NCI-H82 (cell line): ENCODE measurements around the gene CFDP1.
"Not testable (repeated sequence)": the region's sequence is repeated elsewhere in the genome, so short reads cannot be mapped to it uniquely, and the experiment has no call there.

ENCODE experiments used
- DNase-seq: peaks from one replicate; lab custom pipeline; 2025; lab: John Stamatoyannopoulos, UW

CFDP1 gene

DNA sequence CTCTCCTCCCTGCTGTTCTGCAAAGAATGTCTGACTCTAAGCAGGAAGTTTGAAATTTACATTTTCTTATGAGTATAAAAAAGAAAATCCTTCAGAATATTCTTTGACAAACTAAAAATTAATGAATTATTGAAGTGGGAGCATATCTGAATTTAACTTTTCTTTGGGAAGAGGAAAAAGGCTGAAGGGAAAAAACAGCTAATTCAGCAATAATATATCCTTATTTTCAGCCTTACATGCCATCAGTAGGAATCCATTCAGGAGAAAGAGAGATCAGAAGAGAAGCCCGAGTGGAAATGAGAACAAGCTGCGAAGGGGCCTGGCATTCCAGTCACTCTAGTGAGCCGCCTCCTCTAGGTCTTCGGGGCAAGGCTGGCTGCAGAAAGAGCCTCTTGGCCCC is 140.1 kb downstream of the CFDP1 start:
- no peak for DNase-seq

DNA sequence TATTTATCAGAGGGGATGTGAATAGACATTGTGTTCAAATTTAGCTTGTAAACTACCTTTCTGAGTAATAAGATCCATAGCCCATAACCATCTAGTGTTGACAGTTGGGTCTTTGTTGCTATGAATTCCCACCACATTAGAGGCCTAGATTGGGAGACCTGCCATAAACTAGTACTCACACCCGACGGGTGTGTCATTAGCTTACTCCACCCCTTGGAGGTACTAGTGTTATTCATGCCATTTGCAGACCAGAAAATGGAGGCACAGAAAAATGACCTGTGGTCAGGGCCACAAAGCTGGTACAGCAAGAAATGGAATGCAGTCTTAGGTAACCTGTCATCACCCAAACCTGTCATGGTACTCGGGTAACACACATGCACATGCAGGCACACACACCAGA is 140.6 kb downstream of the CFDP1 start:
- DNase-seq, result no peak

DNA sequence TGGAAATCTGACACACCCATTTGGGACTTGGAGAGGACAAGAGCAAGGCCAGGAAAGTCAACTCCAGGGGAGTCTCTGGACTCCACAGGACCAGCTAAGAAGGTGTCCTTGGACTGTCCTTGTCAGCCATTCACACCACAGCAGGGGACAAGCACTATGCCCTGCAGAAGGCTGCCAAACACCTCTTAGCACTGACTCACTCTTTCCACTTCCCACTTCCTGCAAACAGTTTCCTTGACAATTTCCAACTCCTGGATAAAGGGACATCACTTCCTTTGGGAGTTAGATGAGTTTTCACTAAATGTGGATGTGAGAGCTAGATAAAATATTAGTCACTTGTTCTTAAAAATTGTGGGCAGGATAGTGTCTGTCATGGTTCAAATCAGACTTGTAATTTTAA is 144.1 kb downstream of the CFDP1 start:
- DNase-seq, result no peak

DNA sequence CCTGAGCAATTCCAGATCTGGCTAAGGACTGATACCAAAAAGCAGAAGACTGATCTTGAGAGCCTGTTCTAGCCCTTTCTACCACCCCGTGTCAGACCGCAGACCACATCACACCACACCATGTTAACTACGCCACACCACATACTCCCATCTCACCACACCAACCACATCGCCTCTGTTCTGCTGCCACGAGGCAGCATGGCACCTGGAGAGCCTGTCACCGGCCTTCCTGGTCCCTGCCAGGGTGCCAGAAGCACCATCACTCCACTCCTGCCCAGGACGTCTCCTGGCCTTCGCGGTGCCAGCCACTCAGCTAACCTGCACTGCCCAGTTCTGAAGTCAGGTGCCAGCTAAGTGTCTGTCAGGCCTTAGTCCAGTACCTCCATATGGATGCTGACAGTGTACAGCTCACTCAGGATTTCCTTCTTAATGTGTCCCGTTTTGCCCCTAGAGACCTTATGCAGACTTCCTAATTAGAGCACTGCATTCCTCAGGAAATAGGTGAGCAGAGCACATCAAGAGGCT is 144.6 kb downstream of the CFDP1 start:
- DNase-seq, result no peak

DNA sequence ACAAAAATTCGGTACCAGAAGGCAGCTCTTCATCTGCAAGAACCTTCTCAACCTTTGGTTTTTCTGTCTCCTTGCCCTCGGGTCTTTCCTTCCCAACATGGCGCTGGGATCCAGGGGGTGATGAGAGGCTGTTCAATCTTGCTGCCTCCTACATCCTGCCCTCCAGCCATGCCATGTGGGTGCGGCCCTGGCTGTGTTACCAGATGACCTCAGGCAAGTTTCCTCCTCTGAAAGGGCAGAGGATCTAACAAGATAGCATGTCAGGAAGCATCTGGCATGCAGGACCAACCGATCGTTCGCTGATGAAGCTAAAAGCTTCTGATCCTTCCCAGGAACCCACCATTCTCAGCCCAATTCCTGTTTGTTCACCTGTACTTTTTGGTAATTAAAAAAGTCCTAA is 145.1 kb downstream of the CFDP1 start:
- no peak for DNase-seq

DNA sequence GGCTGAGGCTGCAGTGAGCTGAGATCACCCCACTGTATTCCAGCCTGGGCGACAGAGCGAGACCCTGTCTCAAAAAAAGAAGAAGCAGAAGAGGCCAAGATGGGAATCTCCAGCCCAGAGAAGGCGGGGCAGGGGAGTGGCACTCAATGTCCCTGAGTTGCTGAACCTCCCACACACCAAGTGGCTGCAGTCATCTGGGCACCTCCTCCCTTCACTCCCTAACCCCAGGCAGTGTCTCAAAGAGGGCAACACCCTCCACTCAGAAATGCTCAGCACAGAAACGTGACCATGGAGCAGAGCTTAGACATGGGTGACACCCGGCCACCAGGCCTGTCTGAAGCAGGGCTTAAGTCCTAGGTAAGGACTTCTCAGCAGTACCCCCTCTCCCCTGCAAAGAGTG is 145.6 kb downstream of the CFDP1 start:
- no peak for DNase-seq

DNA sequence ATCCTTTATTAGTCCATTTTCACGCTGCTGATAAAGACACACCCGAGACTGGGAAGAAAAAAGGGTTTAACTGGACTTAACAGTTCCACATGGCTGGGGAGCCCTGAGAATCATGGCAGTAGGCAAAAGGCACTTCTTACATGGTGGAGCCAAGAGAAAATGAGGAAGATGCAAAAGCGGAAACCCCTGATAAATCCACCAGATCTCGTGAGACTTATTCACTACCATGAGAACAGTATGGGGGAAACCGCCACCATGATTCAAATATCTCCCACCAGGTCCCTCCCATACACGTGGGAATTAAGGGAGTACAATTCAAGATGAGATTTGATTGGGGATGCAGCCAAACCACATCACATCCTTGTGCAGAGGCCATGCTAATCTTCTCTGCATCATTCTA is 146.9 kb downstream of the CFDP1 start:
- DNase-seq, result no peak

DNA sequence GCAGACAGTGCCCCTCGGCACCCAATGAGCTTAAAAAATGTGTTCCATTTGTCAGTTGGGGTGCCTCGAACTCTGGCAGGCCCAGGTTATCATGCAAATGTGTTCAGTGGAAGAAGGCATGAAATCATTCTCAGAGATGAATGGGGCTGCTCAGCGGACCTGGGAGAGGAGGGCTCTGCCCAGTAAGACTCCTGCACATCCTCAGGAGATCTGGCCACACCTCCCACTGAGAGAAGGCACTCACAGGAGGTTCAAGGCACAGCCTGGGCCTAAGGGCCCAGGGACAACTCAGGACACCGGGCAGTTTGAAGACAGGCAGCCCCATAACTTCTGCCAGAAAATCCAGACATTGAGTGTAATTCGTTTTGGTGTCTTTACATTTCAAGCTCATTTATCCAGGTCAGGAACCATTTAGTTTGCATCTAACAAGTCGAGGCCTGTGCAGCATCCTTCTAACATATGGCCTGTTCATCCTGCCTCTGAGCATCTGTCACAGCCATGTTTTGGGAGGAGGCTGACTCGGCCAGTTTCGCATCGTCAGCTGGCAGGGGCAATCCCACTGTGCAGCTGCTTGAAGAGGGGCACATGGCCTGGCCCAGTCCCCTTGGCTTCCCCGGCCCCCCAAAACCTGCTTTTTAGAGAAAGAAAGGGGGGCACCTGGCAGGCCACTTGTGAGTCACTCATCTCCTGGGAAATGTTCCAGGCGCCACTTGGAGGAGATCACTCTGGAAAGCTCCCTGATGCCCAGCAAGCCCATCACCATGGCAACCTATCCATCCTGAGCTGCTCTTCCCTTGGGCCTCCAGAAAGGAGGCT is 150.6 kb downstream of the CFDP1 start:
- DNase-seq, result peak; percentile 65

DNA sequence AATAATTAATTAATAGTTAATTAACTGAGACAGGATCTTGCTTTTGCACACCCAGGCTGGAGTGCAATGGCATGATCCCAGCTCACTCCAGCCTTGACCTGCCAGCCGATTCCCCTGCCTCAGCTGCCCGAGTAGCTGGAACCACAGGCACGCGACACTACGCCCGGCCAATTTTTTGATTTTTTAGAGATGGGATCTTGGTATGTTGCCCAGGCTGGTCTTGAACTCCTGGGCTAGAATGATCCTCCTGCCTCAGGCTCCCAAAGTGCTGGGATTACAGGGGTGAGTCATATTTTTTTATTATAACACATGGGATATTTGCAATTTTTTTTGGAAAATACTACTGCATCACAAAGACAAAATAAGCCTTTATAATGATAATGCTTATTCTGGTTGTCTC is 151.5 kb downstream of the CFDP1 start:
- DNase-seq, result no peak

DNA sequence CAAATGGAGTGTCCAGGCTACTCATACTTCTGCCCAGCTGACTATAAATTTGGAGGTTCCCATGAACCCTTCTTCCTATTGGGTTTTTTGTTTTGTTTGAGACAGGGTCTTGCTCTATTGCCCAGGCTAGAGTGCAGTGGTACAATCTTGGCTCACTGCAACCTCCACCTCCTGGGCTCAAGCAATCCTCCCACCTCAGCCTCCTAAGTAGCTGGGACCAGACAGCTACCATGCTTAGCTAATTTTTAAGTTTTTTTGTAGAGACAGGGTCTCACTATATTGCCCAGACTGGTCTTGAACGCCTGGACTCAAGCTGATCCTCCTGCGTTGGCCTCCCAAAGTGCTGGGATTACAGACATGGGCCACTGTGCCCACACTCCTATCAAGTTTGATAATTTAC is 152.3 kb downstream of the CFDP1 start:
- DNase-seq, result not testable (repeated sequence)

DNA sequence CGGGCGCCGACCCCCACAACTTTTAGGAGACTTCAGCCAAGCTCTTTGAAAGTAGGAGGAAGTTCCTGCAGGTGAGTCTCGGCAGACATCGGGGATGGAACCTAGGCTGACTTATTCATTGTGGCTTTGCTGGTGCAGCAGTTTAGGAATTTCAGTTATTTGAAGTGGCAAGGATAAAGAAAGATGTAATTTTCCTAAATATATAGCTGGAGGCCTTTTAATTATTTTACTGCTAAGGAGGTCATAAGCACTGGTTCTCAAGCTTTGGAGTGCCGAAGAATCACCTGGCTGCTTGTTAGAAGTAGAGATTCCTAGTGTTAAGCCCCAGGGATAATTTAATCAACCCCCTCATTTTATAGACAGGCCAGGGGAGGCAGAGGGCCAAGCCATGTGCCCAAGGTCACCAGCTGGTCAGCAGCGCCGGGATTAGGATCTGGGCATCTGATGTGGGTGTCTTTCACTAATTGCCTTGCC is 152.9 kb downstream of the CFDP1 start:
- DNase-seq, result peak; percentile 48

DNA sequence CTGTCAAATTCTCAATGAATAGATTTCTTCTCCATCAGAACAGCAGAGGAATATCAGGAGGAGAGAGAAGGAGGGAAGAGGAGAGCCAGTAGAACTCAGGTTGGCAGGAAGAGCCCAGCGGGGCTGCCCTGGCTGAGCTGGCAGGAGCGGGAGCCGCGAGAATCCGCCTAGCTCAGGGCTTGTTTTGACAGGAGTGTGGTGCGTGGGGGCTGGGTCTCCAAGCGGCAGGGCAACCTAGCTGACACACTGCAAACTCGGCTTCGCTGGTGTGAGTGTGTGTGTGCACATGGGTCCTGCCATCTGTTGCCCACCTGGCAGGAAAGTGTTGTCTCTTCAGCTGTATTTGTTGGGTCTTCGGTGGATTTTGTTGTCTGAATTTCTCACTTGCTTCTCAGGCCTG is 154.0 kb downstream of the CFDP1 start:
- DNase-seq, result peak; percentile 70

DNA sequence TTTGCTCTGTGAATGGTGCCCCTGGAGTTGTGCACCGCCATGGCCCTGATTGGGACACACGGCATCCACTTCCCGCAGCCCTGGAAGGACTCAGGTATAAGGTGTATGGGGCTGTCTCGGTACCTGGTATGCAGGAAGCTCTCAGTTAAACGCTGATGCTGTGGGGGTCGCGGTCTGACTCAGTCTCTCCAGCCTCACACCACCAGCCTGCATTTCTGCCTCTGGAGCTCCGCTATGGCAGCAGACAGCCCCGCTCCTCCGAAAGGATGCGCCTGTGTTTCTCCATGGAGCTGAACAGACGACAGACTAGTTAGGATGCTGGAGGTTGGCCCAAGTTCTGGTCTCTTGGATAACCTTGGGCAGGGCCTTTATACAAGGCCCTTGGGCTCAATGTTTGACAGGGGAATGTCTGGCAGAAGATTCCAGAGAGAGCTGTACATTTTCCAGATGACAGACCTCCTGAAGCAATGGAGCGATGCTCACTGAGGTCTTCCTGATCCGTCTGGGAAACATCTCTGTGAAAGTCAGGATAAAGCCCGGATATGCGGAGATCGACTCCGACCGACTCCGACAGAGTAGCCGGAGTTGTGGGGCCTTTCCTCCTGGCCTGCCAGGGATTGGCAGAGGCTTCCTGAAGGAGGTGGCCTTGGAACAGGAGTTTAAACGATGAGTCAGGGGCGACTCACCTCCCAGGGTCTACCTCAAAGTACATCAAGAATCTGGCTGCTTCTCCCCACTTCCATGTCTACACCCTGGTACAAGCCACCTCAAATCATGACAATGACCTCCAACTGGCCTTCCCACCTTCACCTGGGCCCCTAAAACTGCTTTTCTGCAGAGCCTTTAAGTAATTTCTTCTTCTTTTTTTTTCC is 160.0 kb downstream of the CFDP1 start:
- no peak for DNase-seq

DNA sequence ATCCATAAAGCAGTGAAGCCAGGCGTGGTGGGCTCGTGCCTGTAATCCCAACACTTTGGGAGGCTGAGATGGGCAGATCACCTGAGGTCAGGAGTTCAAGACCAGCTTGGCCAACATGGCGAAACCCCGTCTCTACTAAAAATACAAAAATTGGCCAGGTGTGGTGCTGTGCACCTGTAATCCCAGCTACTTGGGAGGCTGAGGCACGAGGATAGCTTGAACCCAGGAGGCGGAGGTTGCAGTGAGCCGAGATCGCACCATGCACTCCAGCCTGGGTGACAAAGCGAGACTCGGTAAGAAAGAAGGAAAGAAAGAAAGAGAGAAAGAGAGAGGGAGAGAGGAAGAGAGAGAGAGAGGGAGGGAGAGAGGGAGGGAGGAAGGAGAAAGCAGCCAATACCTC is 160.7 kb downstream of the CFDP1 start:
- DNase-seq, result not testable (repeated sequence)

DNA sequence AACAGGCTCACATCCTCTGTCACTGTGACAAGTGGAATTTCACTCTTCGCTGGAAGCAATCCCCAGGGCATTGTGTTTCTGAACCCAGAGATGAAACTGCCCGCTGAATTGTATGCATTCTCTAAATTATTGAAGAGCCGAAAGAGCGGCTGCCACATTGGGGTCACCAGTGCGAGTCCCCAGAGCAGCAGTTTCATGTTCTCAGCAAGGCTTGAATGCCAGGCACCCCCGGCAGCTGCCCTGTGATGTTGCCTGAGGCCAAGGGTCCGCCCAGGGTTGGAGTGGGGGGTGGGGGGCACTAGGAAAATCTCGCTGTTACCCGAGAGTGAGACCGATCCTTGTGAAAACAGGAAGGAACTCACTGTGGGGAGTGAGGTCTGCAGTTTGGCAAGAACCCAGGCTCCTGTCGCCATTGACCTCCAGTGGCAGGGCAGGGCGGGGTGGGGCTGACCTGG is 161.2 kb downstream of the CFDP1 start:
- DNase-seq, result no peak

DNA sequence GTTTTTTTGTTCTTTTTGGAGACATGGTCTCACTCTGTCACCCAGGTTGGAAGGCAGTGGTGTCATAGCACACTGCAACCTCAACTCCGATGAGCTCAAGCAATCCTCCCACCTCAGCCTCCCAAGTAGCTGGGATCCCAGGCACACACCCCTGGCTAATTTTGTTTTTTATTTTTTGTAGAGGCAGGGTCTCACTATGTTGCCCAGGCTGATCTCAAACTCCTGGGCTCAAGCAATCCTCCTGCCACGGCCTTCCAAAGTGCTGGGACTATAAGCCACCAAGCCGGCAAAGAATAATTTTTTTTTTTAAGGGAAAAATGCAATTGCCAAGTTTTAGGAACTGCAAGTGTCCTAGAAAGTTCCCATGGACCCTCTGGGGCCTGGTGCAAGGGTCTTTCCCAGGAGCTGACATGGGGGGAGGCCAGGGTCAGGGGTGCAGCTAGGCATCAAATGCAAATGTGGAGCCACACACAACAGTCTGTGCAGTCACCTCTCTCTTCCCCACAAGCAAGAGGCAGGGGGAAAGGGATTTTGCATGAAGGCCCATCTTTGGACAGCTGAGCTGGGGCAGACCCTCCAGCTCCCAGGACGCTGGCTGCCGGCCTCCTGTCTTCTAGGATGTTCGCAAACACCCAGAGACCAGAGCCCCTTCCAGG is 161.7 kb downstream of the CFDP1 start:
- DNase-seq, result no peak

DNA sequence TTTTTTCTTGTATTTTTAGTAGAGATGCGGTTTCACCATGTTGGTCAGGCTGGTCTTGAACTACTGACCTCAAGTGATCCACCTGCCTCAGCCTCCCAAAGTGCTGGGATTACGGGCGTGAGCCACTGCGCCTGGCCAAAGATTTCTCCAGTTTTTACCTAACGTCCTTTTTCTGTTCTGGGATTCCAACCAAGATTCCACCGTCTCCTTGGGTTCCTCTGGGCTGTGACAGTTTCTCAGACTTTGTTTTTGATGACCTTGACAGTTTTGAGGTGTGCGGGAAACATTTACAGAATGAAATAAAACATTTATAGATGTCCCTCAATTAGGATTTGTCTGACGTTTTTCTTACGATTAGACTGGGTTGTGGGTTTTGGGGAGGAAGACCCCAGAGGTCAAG is 163.9 kb downstream of the CFDP1 start:
- not testable (repeated sequence) for DNase-seq

DNA sequence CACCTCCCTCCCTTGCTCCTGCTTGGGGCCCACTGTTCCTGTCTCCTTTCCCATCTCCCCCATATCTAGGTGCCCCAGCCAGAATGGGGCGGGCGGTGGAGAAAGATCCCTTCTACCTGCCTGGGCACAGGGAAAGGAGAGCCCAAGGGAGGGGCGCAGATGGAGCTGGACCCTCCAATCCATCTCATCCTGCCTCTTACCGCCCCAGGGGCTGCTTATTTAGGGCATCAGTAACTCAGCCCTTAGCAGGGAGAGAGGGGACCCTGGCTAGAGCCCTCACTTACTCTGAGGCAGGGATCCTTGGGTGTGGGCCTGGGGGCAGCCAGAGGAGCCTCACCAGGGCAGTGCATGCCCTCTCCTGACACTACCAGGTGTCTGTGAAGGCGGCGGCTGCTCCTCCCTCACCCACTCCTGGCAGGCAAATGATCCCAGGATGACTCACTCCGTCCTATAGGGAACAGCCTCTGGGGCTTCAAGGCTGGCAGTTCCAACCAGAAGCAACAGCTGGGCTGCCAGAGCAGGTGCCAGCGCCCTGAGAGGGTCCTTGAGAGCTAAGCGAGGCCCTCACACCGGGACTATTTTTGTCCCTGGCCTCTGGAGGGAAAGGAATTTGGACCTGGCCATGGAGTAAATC is 165.6 kb downstream of the CFDP1 start:
- DNase-seq, result no peak

DNA sequence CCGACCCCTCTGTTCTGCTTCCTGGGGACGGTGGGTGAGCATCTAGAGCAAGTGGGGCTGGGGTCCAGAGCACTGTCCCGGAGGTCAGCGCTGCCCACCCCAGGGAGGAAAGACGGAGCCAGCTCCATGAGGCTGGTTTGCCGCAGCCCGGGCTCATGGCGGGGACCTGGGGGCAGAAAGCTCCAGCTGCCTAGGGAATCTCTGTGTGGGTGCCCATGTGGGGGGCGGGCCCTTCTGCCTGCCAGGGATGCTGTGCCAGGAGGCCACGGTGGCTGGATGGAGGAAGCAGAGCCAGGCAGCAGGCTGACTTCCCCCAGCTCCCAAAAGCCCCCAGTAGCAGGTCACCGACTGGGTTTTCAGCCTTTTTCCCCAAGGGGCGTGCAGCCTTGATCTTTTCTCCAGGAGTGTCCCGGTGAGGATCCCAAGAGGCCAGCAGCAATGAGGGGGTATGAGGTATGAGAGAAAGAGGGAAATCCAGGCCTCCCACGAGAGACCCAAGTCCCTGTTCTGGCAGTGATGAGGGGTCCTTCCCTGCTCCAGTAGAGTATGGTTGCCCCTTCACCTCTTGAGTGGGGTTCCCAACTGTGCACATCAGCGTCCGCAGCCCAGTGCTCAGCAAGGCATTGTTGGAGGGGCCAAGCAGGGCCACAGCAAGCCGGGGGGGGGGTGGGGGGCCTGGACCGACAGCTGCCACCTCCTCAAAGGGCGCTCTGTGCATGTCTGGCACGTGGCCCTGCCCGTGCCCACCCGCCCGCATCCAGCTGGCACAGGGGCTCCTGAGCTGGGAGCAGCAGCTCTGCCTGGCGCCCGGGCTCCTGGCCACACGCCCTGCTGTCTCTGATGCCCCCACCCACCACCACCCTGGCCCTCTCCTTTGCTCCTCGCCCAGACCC is 166.3 kb downstream of the CFDP1 start:
- DNase-seq, result no peak

DNA sequence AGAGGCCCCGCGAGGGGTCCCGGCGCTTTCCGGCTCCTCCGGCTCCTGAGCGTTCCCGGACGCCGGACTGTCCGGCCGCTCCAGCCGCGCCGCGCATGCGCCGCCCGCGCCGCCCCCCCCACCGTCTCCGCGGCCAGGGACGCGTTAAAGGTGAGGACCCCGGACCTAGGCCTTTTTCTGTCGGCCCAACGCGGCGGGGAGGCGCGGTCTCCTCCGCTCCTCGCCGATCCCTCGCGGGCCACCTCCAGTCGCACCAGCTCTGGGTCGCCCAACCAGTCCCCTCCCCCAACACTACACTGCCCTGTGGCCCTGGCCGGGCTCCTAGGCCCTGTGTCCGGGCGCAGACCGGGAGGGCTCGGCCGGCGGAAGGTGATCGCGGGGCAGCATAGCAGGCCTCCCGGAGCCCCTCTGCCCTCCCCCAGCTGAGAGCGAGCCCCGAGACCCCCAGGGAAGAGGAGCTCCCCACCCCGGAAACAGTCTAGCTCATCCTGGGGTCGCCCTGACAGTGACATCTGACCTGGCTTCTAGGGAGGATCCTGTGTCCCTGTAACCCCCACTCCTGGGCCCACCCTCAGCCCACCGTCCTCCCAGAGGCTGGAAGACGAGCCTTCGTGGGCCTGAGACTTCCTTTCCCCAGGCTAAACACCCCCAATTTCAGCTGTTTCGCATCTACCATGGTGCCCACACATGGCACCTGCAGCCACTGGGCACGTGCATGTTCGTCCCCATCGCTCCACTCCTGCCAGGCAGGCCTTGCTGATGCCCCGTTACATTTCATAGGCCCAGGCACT is 167.2 kb downstream of the CFDP1 start:
- peak; percentile 55 for DNase-seq
